ENCODE results near the gene GLT6D1. TPM values are rescaled to one million over a fixed set of nuclear protein-coding genes. Genes with fewer than 3 reads are reported as not detected.

GLT6D1 gene
- total and polyA plus RNA-seq, 2 of the 4 experiments (the other 2 are of a cell fraction), result not detected

GRCh38 chr9:135612981-135613910, 26.1 kb downstream of the GLT6D1 start (continued):
- TF ChIP-seq MXI1 (IDR thresholded peaks at IDR 0.05; ENCODE audit: borderline replicate concordance, low read depth, low read length), result no peak

- no peak overlapping the region for H3K4me2 ChIP-seq (ENCODE audit: low read depth, low read length)
- H2AK9ac ChIP-seq (replicated peaks; ENCODE audit: low read depth, low read length, poor library complexity), result no peak overlapping the region
- H4K5ac ChIP-seq (ENCODE audit: low read depth, low read length), result no peak overlapping the region
- H3K9me3 ChIP-seq (ENCODE audit: control insufficient read depth, insufficient read depth, low read length), result no peaks in the 10 kb centered on the region
- H2AK5ac ChIP-seq (ENCODE audit: low read depth, low read length), result no peak overlapping the region
- H2BK120ac ChIP-seq (ENCODE audit: low read depth, low read length), result no peak overlapping the region
- no peaks in the 10 kb centered on the region for H3K4me1 ChIP-seq (ENCODE audit: control insufficient read depth, insufficient read depth, low read length)
- no peak overlapping the region for H2BK15ac ChIP-seq (ENCODE audit: low read depth, low read length)
- H3K27me3 ChIP-seq (ENCODE audit: control insufficient read depth, insufficient read depth, low read length), result no peaks in the 10 kb centered on the region; the same call in 1 of the 2 replicates
- ChIA-PET CTCF (no interaction called here), POLR2A (ENCODE audit: unreplicated experiment) (no interaction called here)
- H3K23ac ChIP-seq (ENCODE audit: low read depth, low read length), result no peak overlapping the region
- H3K9me1 ChIP-seq (ENCODE audit: insufficient read depth, low read length), result no peaks in the 10 kb centered on the region
- no peak overlapping the region for H3K4me3 ChIP-seq (ENCODE audit: insufficient read depth, low read depth, low read length)
- H4K8ac ChIP-seq (ENCODE audit: low read depth in 2 of 2, low read length in 2 of 2), result no peak overlapping the region
- TF ChIP-seq MAZ (IDR thresholded peaks at IDR 0.05; ENCODE audit: borderline replicate concordance, low read depth, low read length) (no peak), FOS (IDR thresholded peaks at IDR 0.05; ENCODE audit: low read depth, low read length) (no peak)
- no peak overlapping the region for H2BK20ac ChIP-seq (ENCODE audit: low read depth, low read length)
- H3K9ac ChIP-seq (ENCODE audit: low read depth, low read length), result no peak overlapping the region
- H3K79me1 ChIP-seq (ENCODE audit: low read depth in 1 of 2, low read length in 2 of 2), result no peaks in the 10 kb centered on the region
- ATAC-seq (ENCODE audit: low read depth) (no peak), DNase-seq (no peak)
- no peak overlapping the region for H4K91ac ChIP-seq (ENCODE audit: insufficient read depth, low read depth, low read length)
- no peak overlapping the region for H2BK5ac ChIP-seq (ENCODE audit: low read depth, low read length, poor library complexity, severe bottlenecking)
- H3K27ac ChIP-seq (ENCODE audit: insufficient read depth, low read length), result no peak overlapping the region
- no TSS peak for BruUV-seq (replicated peaks)
- dilution Hi-C loops (cut with HindIII; ENCODE audit: low sequenced_read_pairs, unreplicated experiment), result no loop called here
- H3K56ac ChIP-seq (ENCODE audit: extremely low read depth, insufficient read depth, low read length), result no peak overlapping the region
- WGBS, 2 experiments (ENCODE audit: extremely low coverage in 2 of 2, insufficient read length in 1 of 2), result 72% methylated on average over 2 of the region's 8 CpGs; no CpG with 5 or more reads in 1 of the 2 experiments
- intact Hi-C loops (cut with micrococcal nuclease), result no loop called here
- in situ Hi-C loops (cut with MboI; ENCODE audit: low sequenced_read_pairs), result loop anchor here (25.0 kb wide), 1 partner anchor 325 kb away; no protein-coding TSS in a partner anchor
- no peak overlapping the region for H3K4ac ChIP-seq (ENCODE audit: low read depth, low read length)
- no peak overlapping the region for H2AFZ ChIP-seq (replicated peaks; ENCODE audit: low read length, poor library complexity)
- no peaks in the 10 kb centered on the region for H3K36me3 ChIP-seq (ENCODE audit: control insufficient read depth, insufficient read depth, low read length)
- H3K14ac ChIP-seq (replicated peaks; ENCODE audit: low read depth, low read length), result no peak overlapping the region
- no peaks in the 10 kb centered on the region for H4K20me1 ChIP-seq (ENCODE audit: insufficient read depth, low read length)
- H3K18ac ChIP-seq (ENCODE audit: low read depth, low read length), result no peak overlapping the region
These were observed 26.9 kb downstream of the GLT6D1 start for GRCh38 chr9:135612437-135612836.

All from IMR-90 (cell line).